Transverse colon (tissue), 4 donors: ENCODE measurements around the gene DTNA. TPM values are rescaled to one million over a fixed set of nuclear protein-coding genes. Genes with fewer than 3 reads are reported as not detected.

Source experiments
- DNase-seq: peaks from one replicate; pipeline ENCODE4 v3.0.0-alpha.2; 2019
- H3K27ac ChIP-seq, 4 donors: fragments of 200-600 bp; sonication (generic); 2 replicates each; pipeline ENCODE4 v1.5.1; 2016 to 2018; ENCODE audit warnings: inconsistent platforms in 4 of 4
- H3K27me3 ChIP-seq: fragments of 200-600 bp; sonication (generic); 2 replicates; pipeline ENCODE4 v1.5.1; 2017; ENCODE audit warnings: inconsistent platforms
- H3K36me3 ChIP-seq, 4 donors: fragments of 200-600 bp; sonication (generic); 2 replicates each; pipeline ENCODE4 v1.5.1; 2017 to 2019; ENCODE audit warnings: inconsistent platforms in 4 of 4
- H3K4me1 ChIP-seq, 4 donors: fragments of 200-600 bp; sonication (generic); 2 replicates each; pipeline ENCODE4 v1.5.1; 2017 to 2020; ENCODE audit warnings: inconsistent platforms in 4 of 4
- H3K4me3 ChIP-seq, 4 donors: fragments of 200-600 bp; sonication (generic); 1 replicate in 1 of 4; 2 replicates in 3 of 4; pipeline versions ENCODE4 v1.5.1 to v1.6.1; 2017 to 2019; ENCODE audit warnings: inconsistent platforms in 4 of 4
- H3K9me3 ChIP-seq, 2 donors: fragments of 200-600 bp; sonication (generic); 2 replicates each; pipeline ENCODE4 v1.5.1; 2017 to 2019; ENCODE audit warnings: inconsistent platforms in 2 of 2
- EP300 ChIP-seq: sonication (generic); formaldehyde crosslinking; IDR thresholded peaks from one replicate; pipeline ENCODE4 v1.6.1; 2017; ENCODE audit warnings: antibody characterized with exemption, low read depth
- POLR2A ChIP-seq: fragments of 450-650 bp; IDR thresholded peaks from one replicate; pipeline ENCODE4 v1.6.1; 2016; ENCODE audit warnings: antibody characterized with exemption, mild to moderate bottlenecking, moderate library complexity
- POLR2AphosphoS5 ChIP-seq, 3 donors: sonication (generic); formaldehyde crosslinking; IDR thresholded peaks; one replicate each; pipeline ENCODE4 v1.6.1; 2016; ENCODE audit warnings: antibody characterized with exemption in 3 of 3
- WGBS, 2 donors: methylation state at CpG; one replicate each; pipeline ENCODE4 v1.1.5; 2018; ENCODE audit warnings: low coverage in 1 of 2; 5-methylcytosine and 5-hydroxymethylcytosine counted together
- in situ Hi-C, 4 donors: fragments of 200-750 bp; cut with MboI; loops; one replicate each; pipeline versions ENCODE4 v1.15.0 to v1.15.1; 2017; ENCODE audit warnings: low sequenced_read_pairs in 3 of 4, low pct_ligation_motif_present in 1 of 4, low pct_unique_long_range_greater_than_20kb in 1 of 4
- intact Hi-C: fragments of 100-400 bp; cut with DNase I; formaldehyde crosslinking; loops from one replicate; pipeline ENCODE4 v1.15.1; 2023; ENCODE audit warnings: low total_unique reads
- total RNA-seq, 4 donors: library from RNA; depleted of rRNA; stranded (reverse); fragments of >200 nt; gene quantifications; one replicate each; pipeline ENCODE4 v1.1.0, GENCODE V29; 2016
- TF ChIP-seq, protein P1 (sequence below), 5 experiments: fragments of 200-600 bp in 3 of 5; fragments of 450-650 bp in 2 of 5; sonication (generic) in 3 of 5; IDR thresholded peaks; 1 replicate in 2 of 5; 2 replicates in 3 of 5; pipeline ENCODE4 v1.5.1; 2016 to 2017; ENCODE audit warnings: antibody characterized with exemption in 5 of 5, inconsistent platforms in 3 of 5, mild to moderate bottlenecking in 2 of 5, moderate library complexity in 1 of 5

Gene DTNA
- total RNA-seq, 4 donors from 2014 or later: 8.9 to 74.4 (median 15.1) TPM

DNA sequence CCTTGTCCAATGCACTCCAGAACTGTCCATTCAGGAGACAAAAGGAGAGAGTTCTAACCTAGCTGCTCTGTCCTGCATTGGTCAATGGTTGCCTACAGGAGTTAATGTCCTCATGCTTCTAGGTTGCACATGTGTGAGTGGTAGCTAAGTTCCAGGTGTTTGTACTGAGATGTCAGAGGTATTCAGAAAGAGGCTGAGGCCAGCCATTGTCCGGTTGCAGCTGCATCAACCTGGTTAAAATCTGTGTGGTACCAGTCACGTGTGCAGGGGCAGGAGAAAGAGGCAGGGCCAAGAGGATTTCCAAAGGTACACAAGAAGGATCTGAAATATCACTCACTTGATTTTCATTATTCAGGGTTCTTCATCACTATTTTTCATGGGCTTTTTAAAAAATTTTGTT, 70.8 kb downstream of the DTNA start:
- Histone ChIP-seq H3K36me3 (no peaks in the 10 kb centered on the region), H3K9me3 (no peaks in the 10 kb centered on the region), H3K27ac (no peak overlapping the region), H3K4me1 (peaks cover 0 to 2% (median 0%) of the 10 kb centered on the region in 4 donors), H3K4me3 (no peak overlapping the region), H3K27me3 (no peaks in the 10 kb centered on the region)
- TF ChIP-seq, protein P1, sequence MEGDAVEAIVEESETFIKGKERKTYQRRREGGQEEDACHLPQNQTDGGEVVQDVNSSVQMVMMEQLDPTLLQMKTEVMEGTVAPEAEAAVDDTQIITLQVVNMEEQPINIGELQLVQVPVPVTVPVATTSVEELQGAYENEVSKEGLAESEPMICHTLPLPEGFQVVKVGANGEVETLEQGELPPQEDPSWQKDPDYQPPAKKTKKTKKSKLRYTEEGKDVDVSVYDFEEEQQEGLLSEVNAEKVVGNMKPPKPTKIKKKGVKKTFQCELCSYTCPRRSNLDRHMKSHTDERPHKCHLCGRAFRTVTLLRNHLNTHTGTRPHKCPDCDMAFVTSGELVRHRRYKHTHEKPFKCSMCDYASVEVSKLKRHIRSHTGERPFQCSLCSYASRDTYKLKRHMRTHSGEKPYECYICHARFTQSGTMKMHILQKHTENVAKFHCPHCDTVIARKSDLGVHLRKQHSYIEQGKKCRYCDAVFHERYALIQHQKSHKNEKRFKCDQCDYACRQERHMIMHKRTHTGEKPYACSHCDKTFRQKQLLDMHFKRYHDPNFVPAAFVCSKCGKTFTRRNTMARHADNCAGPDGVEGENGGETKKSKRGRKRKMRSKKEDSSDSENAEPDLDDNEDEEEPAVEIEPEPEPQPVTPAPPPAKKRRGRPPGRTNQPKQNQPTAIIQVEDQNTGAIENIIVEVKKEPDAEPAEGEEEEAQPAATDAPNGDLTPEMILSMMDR (IDR thresholded peaks at IDR 0.05): no peak
- no peak for TF ChIP-seq EP300
- no peak for TF ChIP-seq POLR2A
- no peak for TF ChIP-seq POLR2AphosphoS5 (IDR thresholded peaks at IDR 0.05)
- WGBS, 2 donors: 80 to 92% methylated on average over 1 to 2 of the region's 2 CpGs
- intact Hi-C loops (loop anchor here (10.0 kb wide), 1 partner anchor 186 kb away; no protein-coding TSS in a partner anchor), in situ Hi-C loops (loop anchor here in 2 of 4 donors (25.0 kb wide), 3 partner anchors 119 to 669 kb away; no protein-coding TSS in a partner anchor)
- no peak for DNase-seq

DNA sequence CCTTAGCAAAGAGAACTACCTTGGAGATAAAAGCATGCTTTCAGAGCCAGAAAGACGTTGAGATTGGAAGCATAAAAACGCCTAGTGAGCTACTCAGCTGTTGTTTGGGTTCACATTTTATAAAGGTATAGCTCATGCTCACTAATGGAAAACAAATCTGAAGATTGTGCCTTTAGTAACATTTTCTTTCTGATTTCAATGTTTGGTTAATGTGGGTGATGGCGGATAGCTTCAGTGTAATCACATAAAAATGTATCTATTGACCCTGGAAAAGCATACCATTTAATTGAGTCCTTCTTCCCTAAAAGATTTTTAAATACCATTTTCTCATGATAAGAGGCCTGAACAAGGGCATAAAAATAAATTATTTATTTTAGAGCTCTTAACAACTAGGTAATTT, 73.4 kb downstream of the DTNA start:
- H3K27me3 ChIP-seq: no peaks in the 10 kb centered on the region
- peaks cover 0 to 4% (median 0%) of the 10 kb centered on the region in 4 donors for H3K4me1 ChIP-seq
- H3K36me3 ChIP-seq: no peaks in the 10 kb centered on the region
- intact Hi-C loops (loop anchor here (10.0 kb wide), 1 partner anchor 189 kb away; no protein-coding TSS in a partner anchor), in situ Hi-C loops (loop anchor here in 2 of 4 donors (25.0 kb wide), 3 partner anchors 121 to 671 kb away; no protein-coding TSS in a partner anchor)
- WGBS, 2 donors: 54 to 71% methylated on average over 3 of the region's 3 CpGs
- H3K4me3 ChIP-seq: no peak overlapping the region
- no peak for DNase-seq
- no peaks in the 10 kb centered on the region for H3K9me3 ChIP-seq
- H3K27ac ChIP-seq: no peak overlapping the region
- TF ChIP-seq EP300 (no peak), POLR2AphosphoS5 (IDR thresholded peaks at IDR 0.05) (no peak)
- TF ChIP-seq, protein P1 (IDR thresholded peaks at IDR 0.05): no peak

DNA sequence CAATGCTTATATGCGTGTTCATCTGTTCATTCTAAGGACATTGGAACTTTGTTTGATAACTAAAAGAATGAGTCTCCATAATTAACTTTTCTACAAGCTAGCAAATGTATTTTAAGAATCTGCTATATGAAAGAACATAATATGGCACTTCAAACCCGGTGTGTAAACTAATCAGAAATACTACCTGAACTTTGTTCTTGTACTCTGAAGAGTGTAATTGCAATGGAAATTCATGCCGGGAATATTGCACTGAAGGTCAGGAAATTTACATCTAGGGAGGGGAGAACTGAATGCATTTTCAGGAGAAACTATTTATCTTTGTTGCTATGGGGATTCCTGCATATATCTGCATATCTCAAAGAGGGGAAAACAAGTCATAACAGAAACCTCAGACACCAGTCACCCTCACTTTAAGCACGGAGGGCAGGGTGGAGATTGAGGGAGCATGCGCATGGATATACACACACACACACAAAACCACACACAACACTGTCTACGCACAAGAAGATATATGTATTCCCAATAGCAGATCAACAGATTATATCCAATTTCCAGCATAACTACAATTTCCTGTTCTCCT, 76.2 kb downstream of the DTNA start:
- Histone ChIP-seq H3K4me3 (no peak overlapping the region), H3K36me3 (no peaks in the 10 kb centered on the region), H3K9me3 (no peaks in the 10 kb centered on the region), H3K27ac (peak overlapping the region in 1 of 4 donors; percentile 3), H3K27me3 (no peaks in the 10 kb centered on the region), H3K4me1 (peaks cover 0 to 4% (median 0%) of the 10 kb centered on the region in 4 donors)
- in situ Hi-C loops (loop anchor here in 2 of 4 donors (5.0 to 25.0 kb wide), 4 partner anchors 124 to 674 kb away; no protein-coding TSS in a partner anchor), intact Hi-C loops (loop anchor here (10.0 kb wide), 1 partner anchor 191 kb away; no protein-coding TSS in a partner anchor)
- TF ChIP-seq POLR2A (no peak), EP300 (no peak), POLR2AphosphoS5 (IDR thresholded peaks at IDR 0.05) (no peak)
- TF ChIP-seq, protein P1 (IDR thresholded peaks at IDR 0.05): no peak
- WGBS, 2 donors: 46 to 47% methylated on average over 6 of the region's 6 CpGs
- DNase-seq: no peak

DNA sequence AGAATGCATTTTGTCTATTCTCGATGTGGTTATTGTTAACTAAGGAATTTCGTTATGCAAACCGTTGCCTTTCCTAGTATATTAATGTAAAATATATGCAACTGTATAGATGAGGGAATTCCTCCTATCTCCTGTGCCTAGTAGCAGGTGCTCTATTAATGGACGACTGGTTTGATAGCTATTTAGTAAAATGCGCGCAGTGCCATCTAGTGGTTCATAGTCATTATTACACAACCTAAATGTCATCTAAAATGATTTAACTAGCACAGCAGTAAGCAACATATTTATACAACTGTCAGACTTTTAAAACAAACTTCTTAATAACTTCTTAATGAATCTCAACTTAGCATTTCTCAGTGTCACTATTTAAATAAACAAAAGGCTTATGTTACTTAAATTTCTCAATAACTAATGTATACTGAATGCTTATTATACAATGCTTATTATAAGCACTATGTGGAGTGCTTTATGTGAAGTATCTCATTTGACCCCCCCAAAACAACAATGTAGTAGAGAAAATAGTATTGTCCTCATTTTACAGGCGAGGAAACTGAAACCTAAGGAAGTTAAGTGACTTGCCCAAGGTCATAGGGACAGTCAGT, 77.9 kb downstream of the DTNA start:
- intact Hi-C loops: loop anchor here (10.0 kb wide), 1 partner anchor 193 kb away; no protein-coding TSS in a partner anchor
- Histone ChIP-seq H3K36me3 (no peaks in the 10 kb centered on the region), H3K27me3 (no peaks in the 10 kb centered on the region), H3K9me3 (no peaks in the 10 kb centered on the region), H3K4me3 (no peak overlapping the region), H3K4me1 (peaks cover 0 to 4% (median 0%) of the 10 kb centered on the region in 4 donors), H3K27ac (no peak overlapping the region)
- in situ Hi-C loops: loop anchor here in 2 of 4 donors (5.0 to 25.0 kb wide), 4 partner anchors 126 to 676 kb away; no protein-coding TSS in a partner anchor
- TF ChIP-seq POLR2A: no peak
- TF ChIP-seq, protein P1 (IDR thresholded peaks at IDR 0.05): peak; percentile 75 to 79 (median 78)
- DNase-seq: peak; percentile 23
- 2 to 13% methylated on average over 7 of the region's 7 CpGs for WGBS, 2 donors
